HCT116 (cell line): ENCODE results near the gene ATXN1.

Source experiments
- CTCF ChIP-seq, 3 experiments: fragments of 200-600 bp in 1 of 3; sonication (generic) in 1 of 3; IDR thresholded peaks in 2 of 3; conservative IDR thresholded peaks in 1 of 3; 2 replicates each; pipeline ENCODE4 v1.5.1; 2012 to 2017; ENCODE audit warnings: low read depth in 2 of 3, low read length in 2 of 3, antibody characterized with exemption in 1 of 3, borderline replicate concordance in 1 of 3, control low read depth in 1 of 3, mild to moderate bottlenecking in 1 of 3, mixed read lengths in 1 of 3, mixed run types in 1 of 3, moderate library complexity in 1 of 3; ENCODE audit not compliant: insufficient read depth in 1 of 3
- POLR2AphosphoS5 ChIP-seq: IDR thresholded peaks from 2 replicates; pipeline ENCODE4 v1.6.1; 2011; ENCODE audit warnings: mild to moderate bottlenecking, low read depth, low read length, moderate library complexity

- TF ChIP-seq CTCF (IDR thresholded peaks at IDR 0.05 in 2 of 3, conservative IDR thresholded peaks at IDR 0.05 in 1 of 3; ENCODE audit: borderline replicate concordance in 1 of 3, insufficient read depth in 1 of 3, low read depth in 2 of 3, low read length in 2 of 3) (no peak), POLR2AphosphoS5 (no peak)
These were observed 182.5 kb downstream of the ATXN1 start for GRCh38 chr6:16578695-16579285.
